ENCODE measurements around the gene UBE2M.

GRCh38 chr19:58558623-58559274 is 338 bp upstream of the UBE2M start:
- TF ChIP-seq POLR2A (IDR thresholded peaks at IDR 0.05; ENCODE audit: low read length) (no peak), GATA1 (IDR thresholded peaks at IDR 0.05; ENCODE audit: low read depth, low read length) (no peak)
